NCI-H128 (cell line): ENCODE data around the gene VAV2.
"Not testable (repeated sequence)": the region's sequence is repeated elsewhere in the genome, so short reads cannot be mapped to it uniquely, and the experiment has no call there.

Source experiments
- DNase-seq: peaks from one replicate; lab custom pipeline; 2025; ENCODE audit not compliant: unreplicated experiment; lab: John Stamatoyannopoulos, UW

The VAV2 gene

GRCh38 chr9:133998915-133999595 lies 6.9 kb upstream of the VAV2 start:
- DNase-seq = no peak

- DNase-seq = no peak
Observed at GRCh38 chr9:133997584-133997983, 5.5 kb upstream of the VAV2 start.

GRCh38 chr9:133996531-133997520 lies 4.7 kb upstream of the VAV2 start:
- DNase-seq = no peak

- no peak for DNase-seq
Observed at GRCh38 chr9:133995012-133995896, 3.1 kb upstream of the VAV2 start.

GRCh38 chr9:133994353-133995011 lies 2.4 kb upstream of the VAV2 start:
- DNase-seq = peak; percentile 32

- no peak for DNase-seq
Observed at GRCh38 chr9:133993635-133994253, 1.6 kb upstream of the VAV2 start.

GRCh38 chr9:133992780-133993634 lies 883 bp upstream of the VAV2 start:
- peak; percentile 9 for DNase-seq

- no peak for DNase-seq
Observed at GRCh38 chr9:133991214-133991921, 756 bp downstream of the VAV2 start.

- DNase-seq = peak; percentile 8
Observed at GRCh38 chr9:133990366-133991213, 1.5 kb downstream of the VAV2 start.

- DNase-seq = no peak
Observed at GRCh38 chr9:133989625-133990365, 2.3 kb downstream of the VAV2 start.

- DNase-seq = not testable (repeated sequence)
Observed at GRCh38 chr9:133988771-133989170, 3.4 kb downstream of the VAV2 start.

GRCh38 chr9:133987946-133988665 lies 4.0 kb downstream of the VAV2 start:
- no peak for DNase-seq

- no peak for DNase-seq
Observed at GRCh38 chr9:133987446-133987788, 4.7 kb downstream of the VAV2 start.

GRCh38 chr9:133986774-133987445 lies 5.2 kb downstream of the VAV2 start:
- no peak for DNase-seq

GRCh38 chr9:133986061-133986460 lies 6.1 kb downstream of the VAV2 start:
- DNase-seq = no peak
